ENCODE results near the gene RSPRY1. TPM values are rescaled to one million over a fixed set of nuclear protein-coding genes. Genes with fewer than 3 reads are reported as not detected.

Gene RSPRY1
- total and polyA plus RNA-seq, 5 experiments from 2014 or later = 25.9 to 34.6 (median 29.3) TPM

- Mint-ChIP-seq H3K4me3 (no peak overlapping the region), H3K9me3 (no peaks in the 10 kb centered on the region), H3K27ac (peak overlapping the region in 4 of 10 donors; percentile 3 to 61 (median 19)), H3K27me3 (no peaks in the 10 kb centered on the region), H3K4me1 (peaks cover 29 to 68% (median 40%) of the 10 kb centered on the region in 4 donors), H3K36me3 (peaks cover 0 to 25% (median 4%) of the 10 kb centered on the region in 3 donors)
- no peak for ATAC-seq
- no peak for DNase-seq
- POLR2A ChIA-PET = interaction anchor here (1.2 to 4.5 kb wide), 2 partner anchors 12 to 62 kb away, joined by 3 to 30 read pairs; no protein-coding TSS in a partner anchor
Measured at GRCh38 chr16:57145046-57146021, 40.8 kb upstream of the RSPRY1 start.

GRCh38 chr16:57146040-57146647, 40.0 kb upstream of the RSPRY1 start:
- DNase-seq (no peak), ATAC-seq (no peak)
- no peaks in the 10 kb centered on the region for H3K9me3 Mint-ChIP-seq
- H3K27ac Mint-ChIP-seq = peak overlapping the region in 3 of 10 donors; percentile 16 to 63 (median 31)
- peaks cover 27 to 60% (median 36%) of the 10 kb centered on the region in 4 donors for H3K4me1 Mint-ChIP-seq
- H3K4me3 Mint-ChIP-seq = no peak overlapping the region
- peaks cover 0 to 25% (median 4%) of the 10 kb centered on the region in 3 donors for H3K36me3 Mint-ChIP-seq
- no peaks in the 10 kb centered on the region for H3K27me3 Mint-ChIP-seq
- POLR2A ChIA-PET = no interaction called here

- no peaks in the 10 kb centered on the region for H3K27me3 Mint-ChIP-seq
- H3K4me1 Mint-ChIP-seq = peaks cover 25 to 56% (median 33%) of the 10 kb centered on the region in 4 donors
- H3K4me3 Mint-ChIP-seq = no peak overlapping the region
- peaks cover 0 to 25% (median 4%) of the 10 kb centered on the region in 3 donors for H3K36me3 Mint-ChIP-seq
- ATAC-seq = no peak
- peak overlapping the region in 4 of 10 donors; percentile 16 to 70 (median 52) for H3K27ac Mint-ChIP-seq
- POLR2A ChIA-PET = no interaction called here
- H3K9me3 Mint-ChIP-seq = no peaks in the 10 kb centered on the region
- DNase-seq = no peak
Measured at GRCh38 chr16:57146735-57147134, 39.4 kb upstream of the RSPRY1 start.

GRCh38 chr16:57147381-57148221, 38.5 kb upstream of the RSPRY1 start:
- POLR2A ChIA-PET = interaction anchor here (0.6 kb wide), 1 partner anchor 33 kb away, joined by 3 read pairs; no protein-coding TSS in a partner anchor
- DNase-seq = no peak

GRCh38 chr16:57148481-57148880, 37.6 kb upstream of the RSPRY1 start:
- DNase-seq (no peak), ATAC-seq (no peak)
- H3K9me3 Mint-ChIP-seq = no peaks in the 10 kb centered on the region
- POLR2A ChIA-PET = no interaction called here
- H3K27ac Mint-ChIP-seq = peak overlapping the region in 7 of 10 donors; percentile 8 to 83 (median 46)
- H3K4me1 Mint-ChIP-seq = peaks cover 21 to 55% (median 30%) of the 10 kb centered on the region in 4 donors
- H3K36me3 Mint-ChIP-seq = peaks cover 4 to 38% (median 9%) of the 10 kb centered on the region in 3 donors
- no peaks in the 10 kb centered on the region for H3K27me3 Mint-ChIP-seq
- H3K4me3 Mint-ChIP-seq = no peak overlapping the region

More at GRCh38 chr16:57147381-57148221, 38.5 kb upstream of the RSPRY1 start:
- peaks cover 0 to 29% (median 6%) of the 10 kb centered on the region in 3 donors for H3K36me3 Mint-ChIP-seq
- no peaks in the 10 kb centered on the region for H3K27me3 Mint-ChIP-seq
- H3K4me3 Mint-ChIP-seq = peak overlapping the region in 3 of 10 donors; percentile 12 to 41 (median 15)
- peaks cover 21 to 56% (median 33%) of the 10 kb centered on the region in 4 donors for H3K4me1 Mint-ChIP-seq
- peak overlapping the region in 8 of 10 donors; percentile 48 to 83 (median 70) for H3K27ac Mint-ChIP-seq
- H3K9me3 Mint-ChIP-seq = no peaks in the 10 kb centered on the region
- no peak for ATAC-seq

- no peaks in the 10 kb centered on the region for H3K27me3 Mint-ChIP-seq
- H3K27ac Mint-ChIP-seq = peak overlapping the region in 1 of 10 donors; percentile 86
- H3K36me3 Mint-ChIP-seq = peaks cover 12 to 47% (median 15%) of the 10 kb centered on the region in 3 donors
- POLR2A ChIA-PET = interaction anchor here (2.1 kb wide), 1 partner anchor 9 kb away, joined by 5 read pairs; no protein-coding TSS in a partner anchor
- H3K4me3 Mint-ChIP-seq = no peak overlapping the region
- H3K4me1 Mint-ChIP-seq = peaks cover 19 to 46% (median 28%) of the 10 kb centered on the region in 4 donors
- ATAC-seq (no peak), DNase-seq (no peak)
- no peaks in the 10 kb centered on the region for H3K9me3 Mint-ChIP-seq
Measured at GRCh38 chr16:57149391-57149790, 36.7 kb upstream of the RSPRY1 start.

- H3K9me3 Mint-ChIP-seq = no peaks in the 10 kb centered on the region
- no peaks in the 10 kb centered on the region for H3K27me3 Mint-ChIP-seq
- POLR2A ChIA-PET = interaction anchor here (0.9 to 2.1 kb wide), 2 partner anchors 10 to 27 kb away, joined by 3 to 5 read pairs; no protein-coding TSS in a partner anchor
- ATAC-seq (no peak), DNase-seq (no peak)
- H3K4me3 Mint-ChIP-seq = no peak overlapping the region
- H3K27ac Mint-ChIP-seq = peak overlapping the region in 3 of 10 donors; percentile 20 to 88 (median 83)
- peaks cover 12 to 61% (median 17%) of the 10 kb centered on the region in 3 donors for H3K36me3 Mint-ChIP-seq
- peaks cover 15 to 37% (median 26%) of the 10 kb centered on the region in 4 donors for H3K4me1 Mint-ChIP-seq
Measured at GRCh38 chr16:57150682-57151330, 35.3 kb upstream of the RSPRY1 start.

GRCh38 chr16:57151369-57151768, 34.8 kb upstream of the RSPRY1 start:
- Mint-ChIP-seq H3K4me1 (peaks cover 17 to 37% (median 30%) of the 10 kb centered on the region in 4 donors), H3K9me3 (no peaks in the 10 kb centered on the region), H3K27ac (no peak overlapping the region), H3K4me3 (no peak overlapping the region), H3K36me3 (peaks cover 12 to 66% (median 18%) of the 10 kb centered on the region in 3 donors), H3K27me3 (no peaks in the 10 kb centered on the region)
- ATAC-seq = no peak
- no peak for DNase-seq
- POLR2A ChIA-PET = interaction anchor here (1.1 to 1.6 kb wide), 2 partner anchors 17 to 67 kb away, joined by 4 read pairs; no protein-coding TSS in a partner anchor

- ATAC-seq = peak; percentile 30 to 43
- Mint-ChIP-seq H3K4me1 (peaks cover 19 to 35% (median 28%) of the 10 kb centered on the region in 4 donors), H3K9me3 (no peaks in the 10 kb centered on the region), H3K4me3 (peak overlapping the region in 1 of 10 donors; percentile 31), H3K27me3 (no peaks in the 10 kb centered on the region), H3K36me3 (peaks cover 12 to 72% (median 23%) of the 10 kb centered on the region in 3 donors), H3K27ac (peak overlapping the region; percentile 15 to 86 (median 52))
- POLR2A ChIA-PET = interaction anchor here (0.8 to 1.6 kb wide), 5 partner anchors 9 to 68 kb away, joined by 3 to 4 read pairs (median 4); no protein-coding TSS in a partner anchor
- DNase-seq = peak in 1 of 10 donors; percentile 3
Measured at GRCh38 chr16:57152096-57153093, 33.7 kb upstream of the RSPRY1 start.

GRCh38 chr16:57153841-57154240, 32.3 kb upstream of the RSPRY1 start:
- Mint-ChIP-seq H3K27ac (peak overlapping the region in 3 of 10 donors; percentile 39 to 51 (median 51)), H3K9me3 (no peaks in the 10 kb centered on the region), H3K36me3 (peaks cover 12 to 73% (median 25%) of the 10 kb centered on the region in 3 donors), H3K27me3 (no peaks in the 10 kb centered on the region), H3K4me1 (peaks cover 11 to 30% (median 20%) of the 10 kb centered on the region in 4 donors), H3K4me3 (no peak overlapping the region)
- ATAC-seq = no peak
- no peak for DNase-seq
- POLR2A ChIA-PET = no interaction called here

Measured in naive thymus-derived CD8-positive, alpha-beta T cell (primary cell).